ENCODE measurements around the gene RNH1.
"Not testable (repeated sequence)": the region's sequence is repeated elsewhere in the genome, so short reads cannot be mapped to it uniquely, and the experiment has no call there.

DNA sequence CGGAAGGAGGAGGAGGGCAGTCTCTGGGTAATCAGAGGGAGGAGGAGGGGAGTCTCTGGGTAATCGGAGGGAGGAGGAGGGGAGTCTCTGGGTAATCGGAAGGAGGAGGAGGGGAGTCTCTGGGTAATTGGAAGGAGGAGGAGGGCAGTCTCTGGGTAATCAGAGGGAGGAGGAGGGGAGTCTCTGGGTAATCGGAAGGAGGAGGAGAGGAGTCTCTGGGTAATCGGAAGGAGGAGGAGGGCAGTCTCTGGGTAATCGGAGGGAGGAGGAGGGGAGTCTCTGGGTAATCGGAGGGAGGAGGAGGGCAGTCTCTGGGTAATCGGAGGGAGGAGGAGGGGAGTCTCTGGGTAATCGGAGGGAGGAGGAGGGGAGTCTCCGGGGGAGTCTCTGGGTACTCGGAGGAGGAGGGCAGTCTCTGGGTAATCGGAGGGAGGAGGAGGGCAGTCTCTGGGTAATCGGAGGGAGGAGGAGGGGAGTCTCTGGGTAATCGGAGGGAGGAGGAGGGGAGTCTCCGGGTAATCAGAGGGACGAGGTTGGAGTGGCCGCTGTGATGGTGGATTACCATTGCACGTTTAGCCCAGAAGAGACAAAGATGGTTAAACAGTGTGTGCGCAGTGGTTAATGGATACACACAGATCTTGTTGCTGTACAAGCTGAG lies 37.9 kb downstream of the RNH1 start:
- not testable (repeated sequence) for TF ChIP-seq POLR2A (IDR thresholded peaks at IDR 0.05; ENCODE audit: low read length); GATA1 (IDR thresholded peaks at IDR 0.05; ENCODE audit: low read depth, low read length)

Measured in erythroblast (primary cell).